ENCODE data around the gene WNT1. TPM values are rescaled to one million over a fixed set of nuclear protein-coding genes. Genes with fewer than 3 reads are reported as not detected.

Gene WNT1
- total RNA-seq, 1 donor from 2014 or later: not detected

DNA sequence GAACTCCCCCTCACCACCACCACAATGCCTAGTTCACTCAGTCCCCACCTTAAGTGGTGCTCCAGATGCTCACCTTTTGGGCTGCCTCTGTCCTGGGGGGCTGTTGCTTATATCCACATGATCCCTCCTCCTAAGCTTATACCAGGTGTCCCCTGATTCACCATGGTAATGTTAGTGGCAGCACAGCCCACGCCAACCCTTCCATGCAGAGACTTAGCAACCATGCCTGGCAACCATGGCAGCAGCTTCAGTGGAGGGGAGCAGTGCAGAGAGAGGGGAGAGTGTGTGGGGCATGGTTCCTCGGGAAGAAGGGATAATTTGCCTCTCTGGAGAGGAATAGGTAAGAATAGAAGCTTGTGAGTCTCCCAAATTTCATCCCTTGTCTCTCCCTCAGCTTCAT is 22.2 kb downstream of the WNT1 start:
- H3K36me3 Mint-ChIP-seq: peaks cover 30% of the 10 kb centered on the region
- no peak for TF ChIP-seq CTCF (IDR thresholded peaks at IDR 0.05; ENCODE audit: unreplicated experiment)
- peaks cover 57% of the 10 kb centered on the region for H3K27me3 Mint-ChIP-seq (ENCODE audit: low read depth)
- H3K4me1 Mint-ChIP-seq: peaks cover 15% of the 10 kb centered on the region
- H3K4me3 Mint-ChIP-seq: peak overlapping the region; percentile 61
- H3K27ac Mint-ChIP-seq: no peak overlapping the region
- no peak for DNase-seq (ENCODE audit: low spot score in 2 of 2, unreplicated experiment in 2 of 2)
- no peaks in the 10 kb centered on the region for H3K9me3 Mint-ChIP-seq

DNA sequence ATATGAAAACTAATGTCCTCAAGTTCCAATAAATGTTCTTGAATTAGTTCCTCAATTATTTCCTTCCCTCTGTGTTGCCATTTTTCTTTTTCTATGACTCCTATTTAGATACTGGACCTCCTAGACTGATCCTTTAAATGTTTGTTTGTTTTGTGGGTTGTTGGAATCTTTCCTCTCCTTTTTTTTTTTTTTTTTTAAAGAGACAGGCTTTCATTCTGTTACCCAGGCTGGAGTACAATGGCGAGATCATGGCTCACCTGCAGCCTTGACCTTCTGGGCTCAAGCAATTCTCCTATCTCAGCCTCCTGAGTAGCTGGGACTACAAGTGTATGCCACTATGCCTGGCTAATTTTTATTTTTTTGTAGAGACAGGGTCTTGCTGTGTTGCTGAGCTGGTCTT is 30.8 kb downstream of the WNT1 start:
- Mint-ChIP-seq H3K27me3 (ENCODE audit: low read depth) (no peaks in the 10 kb centered on the region), H3K4me1 (no peaks in the 10 kb centered on the region), H3K4me3 (no peak overlapping the region), H3K27ac (no peak overlapping the region), H3K9me3 (no peaks in the 10 kb centered on the region), H3K36me3 (peaks cover 28% of the 10 kb centered on the region)
- no peak for DNase-seq (ENCODE audit: low spot score in 2 of 2, unreplicated experiment in 2 of 2)
- no peak for TF ChIP-seq CTCF (IDR thresholded peaks at IDR 0.05; ENCODE audit: unreplicated experiment)

DNA sequence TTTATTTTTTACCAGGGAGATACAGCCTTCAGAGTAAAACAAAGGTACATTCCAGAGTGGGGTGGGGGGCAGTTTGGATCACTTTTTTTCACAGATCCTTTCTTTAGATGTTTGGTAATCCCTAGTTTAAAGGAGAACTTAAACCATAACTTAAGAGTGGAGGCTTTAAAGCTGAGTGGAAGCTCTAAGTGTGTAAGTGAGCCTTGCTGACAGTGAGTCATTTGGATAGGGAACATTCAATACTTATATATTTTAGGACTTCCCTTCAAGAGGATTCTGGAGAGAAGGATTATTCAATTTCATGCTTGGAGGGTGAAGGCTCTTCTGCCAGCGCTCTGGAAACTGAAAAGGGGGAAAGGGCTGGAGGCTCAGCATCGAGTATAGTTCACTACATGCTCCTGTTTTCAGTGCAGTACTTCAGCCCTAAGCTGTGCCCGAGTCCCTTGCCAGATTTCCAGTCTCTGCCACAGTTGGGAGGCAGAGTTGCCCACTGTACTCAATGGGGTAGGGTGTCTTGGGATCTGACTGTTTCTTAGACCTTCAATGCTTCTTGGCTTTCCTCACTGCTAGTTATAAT is 32.1 kb downstream of the WNT1 start:
- no peak overlapping the region for H3K27ac Mint-ChIP-seq
- H3K4me3 Mint-ChIP-seq: no peak overlapping the region
- DNase-seq (ENCODE audit: low spot score in 2 of 2, unreplicated experiment in 2 of 2): no peak
- no peaks in the 10 kb centered on the region for H3K4me1 Mint-ChIP-seq
- H3K9me3 Mint-ChIP-seq: no peaks in the 10 kb centered on the region
- no peaks in the 10 kb centered on the region for H3K27me3 Mint-ChIP-seq (ENCODE audit: low read depth)
- no peak for TF ChIP-seq CTCF (IDR thresholded peaks at IDR 0.05; ENCODE audit: unreplicated experiment)
- H3K36me3 Mint-ChIP-seq: peaks cover 19% of the 10 kb centered on the region

- Mint-ChIP-seq H3K27me3 (ENCODE audit: low read depth) (no peaks in the 10 kb centered on the region), H3K4me3 (no peak overlapping the region), H3K9me3 (no peaks in the 10 kb centered on the region), H3K4me1 (peaks cover 10% of the 10 kb centered on the region), H3K27ac (no peak overlapping the region), H3K36me3 (peaks cover 12% of the 10 kb centered on the region)
- no peak for DNase-seq (ENCODE audit: low spot score in 2 of 2, unreplicated experiment in 2 of 2)
- no peak for TF ChIP-seq CTCF (IDR thresholded peaks at IDR 0.05; ENCODE audit: unreplicated experiment)
Measured at GRCh38 chr12:49012739-49013138, 34.6 kb downstream of the WNT1 start.

DNA sequence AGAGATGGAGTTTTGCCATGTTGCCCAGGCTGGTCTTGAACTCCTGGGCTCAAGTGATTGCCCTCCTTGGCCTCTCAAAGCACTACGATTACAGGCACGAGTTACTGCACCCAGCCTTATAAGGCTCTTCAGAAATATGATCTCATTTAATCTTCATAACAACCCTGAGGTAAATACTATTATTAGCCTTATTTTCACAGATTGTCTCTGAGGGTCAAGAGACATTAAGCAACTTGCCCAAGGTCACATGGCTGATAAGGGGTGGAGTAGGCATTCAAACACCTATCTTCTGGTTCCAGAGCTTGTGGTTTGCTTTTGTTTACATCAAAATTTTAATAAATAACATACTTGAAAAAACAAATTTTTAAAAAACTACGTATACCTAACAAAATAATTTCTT is 35.3 kb downstream of the WNT1 start:
- TF ChIP-seq CTCF (IDR thresholded peaks at IDR 0.05; ENCODE audit: unreplicated experiment): no peak
- Mint-ChIP-seq H3K4me1 (peaks cover 14% of the 10 kb centered on the region), H3K27me3 (ENCODE audit: low read depth) (no peaks in the 10 kb centered on the region), H3K9me3 (no peaks in the 10 kb centered on the region), H3K27ac (no peak overlapping the region), H3K4me3 (no peak overlapping the region), H3K36me3 (peaks cover 8% of the 10 kb centered on the region)
- DNase-seq (ENCODE audit: low spot score in 2 of 2, unreplicated experiment in 2 of 2): no peak

DNA sequence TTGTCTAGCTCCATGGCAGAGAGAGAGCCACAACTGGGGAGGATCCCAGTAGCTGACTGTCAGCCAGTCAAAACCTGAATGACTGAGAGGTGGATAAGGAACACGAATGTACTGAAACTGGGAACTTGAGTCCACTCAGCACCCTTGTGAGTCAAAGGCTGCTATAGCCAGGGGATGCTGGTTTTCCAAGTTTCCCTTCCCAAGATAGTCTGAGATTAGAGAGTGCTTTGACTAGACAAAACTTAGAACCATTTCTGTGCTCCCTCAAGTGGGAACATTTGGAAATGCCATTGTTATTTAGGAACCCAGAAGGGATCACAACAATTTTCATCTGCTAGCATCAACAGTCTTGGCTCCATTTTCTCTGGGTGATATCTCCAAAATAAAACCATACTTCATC is 36.4 kb downstream of the WNT1 start:
- DNase-seq (ENCODE audit: low spot score in 2 of 2, unreplicated experiment in 2 of 2): no peak
- no peaks in the 10 kb centered on the region for H3K9me3 Mint-ChIP-seq
- H3K27me3 Mint-ChIP-seq (ENCODE audit: low read depth): no peaks in the 10 kb centered on the region
- H3K27ac Mint-ChIP-seq: no peak overlapping the region
- H3K4me1 Mint-ChIP-seq: peaks cover 20% of the 10 kb centered on the region
- no peak for TF ChIP-seq CTCF (IDR thresholded peaks at IDR 0.05; ENCODE audit: unreplicated experiment)
- H3K4me3 Mint-ChIP-seq: no peak overlapping the region
- H3K36me3 Mint-ChIP-seq: peaks cover 7% of the 10 kb centered on the region

Measured in mesothelial cell of epicardium (in vitro differentiated cells).